GM10266 (cell line): ENCODE data around the gene JOSD2.

Source experiments
- DNase-seq: peaks from one replicate; pipeline ENCODE4 v3.0.0; 2012; ENCODE audit errors: extremely low spot score
- TF ChIP-seq, protein P1 (sequence below): IDR thresholded peaks from 2 replicates; pipeline ENCODE4 v1.5.1; 2012; ENCODE audit warnings: mild to moderate bottlenecking, low read depth; ENCODE audit not compliant: control insufficient read depth, insufficient read depth; ENCODE audit errors: missing control alignments

JOSD2 gene

DNA sequence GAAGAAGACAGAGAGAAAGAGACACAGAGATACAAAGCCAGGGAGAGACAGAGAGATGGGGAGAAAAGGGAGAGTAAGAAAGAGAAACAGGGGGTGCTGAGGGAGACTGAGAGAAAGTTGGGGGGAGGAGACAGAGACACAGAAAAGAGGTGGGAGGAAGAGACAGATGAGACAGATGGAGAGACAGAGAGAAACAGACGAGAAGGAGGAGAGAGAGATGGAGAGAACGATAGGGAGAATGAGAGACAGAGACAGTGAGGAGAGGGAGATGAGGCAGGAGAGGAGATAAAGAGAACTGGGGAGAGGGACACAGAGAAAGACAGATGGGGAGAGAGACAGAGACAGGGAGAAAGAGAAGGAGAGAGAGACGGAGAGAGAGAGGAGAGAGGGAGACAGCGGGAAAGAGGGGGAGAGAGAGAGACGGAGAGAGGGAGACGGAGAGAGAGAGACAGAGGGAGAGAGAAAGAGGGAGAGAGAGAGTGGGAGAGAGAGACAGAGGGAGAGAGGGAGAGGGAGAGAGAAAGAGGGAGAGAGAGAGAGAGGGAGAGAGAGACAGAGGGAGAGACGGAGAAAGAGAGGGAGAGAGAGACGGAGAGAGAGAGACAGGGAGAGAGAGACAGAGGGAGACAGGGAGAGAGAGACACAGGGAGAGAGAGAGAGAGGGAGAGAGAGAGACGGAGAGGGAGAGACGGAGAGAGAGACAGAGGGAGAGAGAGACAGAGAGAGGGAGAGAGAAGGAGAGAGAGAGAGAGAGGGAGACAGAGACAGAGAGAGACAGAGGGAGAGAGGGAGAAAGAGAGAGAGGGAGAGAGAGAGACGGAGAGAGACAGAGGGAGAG lies 12.6 kb downstream of the JOSD2 start:
- TF ChIP-seq, protein P1, sequence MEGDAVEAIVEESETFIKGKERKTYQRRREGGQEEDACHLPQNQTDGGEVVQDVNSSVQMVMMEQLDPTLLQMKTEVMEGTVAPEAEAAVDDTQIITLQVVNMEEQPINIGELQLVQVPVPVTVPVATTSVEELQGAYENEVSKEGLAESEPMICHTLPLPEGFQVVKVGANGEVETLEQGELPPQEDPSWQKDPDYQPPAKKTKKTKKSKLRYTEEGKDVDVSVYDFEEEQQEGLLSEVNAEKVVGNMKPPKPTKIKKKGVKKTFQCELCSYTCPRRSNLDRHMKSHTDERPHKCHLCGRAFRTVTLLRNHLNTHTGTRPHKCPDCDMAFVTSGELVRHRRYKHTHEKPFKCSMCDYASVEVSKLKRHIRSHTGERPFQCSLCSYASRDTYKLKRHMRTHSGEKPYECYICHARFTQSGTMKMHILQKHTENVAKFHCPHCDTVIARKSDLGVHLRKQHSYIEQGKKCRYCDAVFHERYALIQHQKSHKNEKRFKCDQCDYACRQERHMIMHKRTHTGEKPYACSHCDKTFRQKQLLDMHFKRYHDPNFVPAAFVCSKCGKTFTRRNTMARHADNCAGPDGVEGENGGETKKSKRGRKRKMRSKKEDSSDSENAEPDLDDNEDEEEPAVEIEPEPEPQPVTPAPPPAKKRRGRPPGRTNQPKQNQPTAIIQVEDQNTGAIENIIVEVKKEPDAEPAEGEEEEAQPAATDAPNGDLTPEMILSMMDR = no peak
- no peak for DNase-seq

- DNase-seq = no peak
- TF ChIP-seq, protein P1 = no peak
These were observed 14.0 kb downstream of the JOSD2 start for GRCh38 chr19:50497022-50497405.

DNA sequence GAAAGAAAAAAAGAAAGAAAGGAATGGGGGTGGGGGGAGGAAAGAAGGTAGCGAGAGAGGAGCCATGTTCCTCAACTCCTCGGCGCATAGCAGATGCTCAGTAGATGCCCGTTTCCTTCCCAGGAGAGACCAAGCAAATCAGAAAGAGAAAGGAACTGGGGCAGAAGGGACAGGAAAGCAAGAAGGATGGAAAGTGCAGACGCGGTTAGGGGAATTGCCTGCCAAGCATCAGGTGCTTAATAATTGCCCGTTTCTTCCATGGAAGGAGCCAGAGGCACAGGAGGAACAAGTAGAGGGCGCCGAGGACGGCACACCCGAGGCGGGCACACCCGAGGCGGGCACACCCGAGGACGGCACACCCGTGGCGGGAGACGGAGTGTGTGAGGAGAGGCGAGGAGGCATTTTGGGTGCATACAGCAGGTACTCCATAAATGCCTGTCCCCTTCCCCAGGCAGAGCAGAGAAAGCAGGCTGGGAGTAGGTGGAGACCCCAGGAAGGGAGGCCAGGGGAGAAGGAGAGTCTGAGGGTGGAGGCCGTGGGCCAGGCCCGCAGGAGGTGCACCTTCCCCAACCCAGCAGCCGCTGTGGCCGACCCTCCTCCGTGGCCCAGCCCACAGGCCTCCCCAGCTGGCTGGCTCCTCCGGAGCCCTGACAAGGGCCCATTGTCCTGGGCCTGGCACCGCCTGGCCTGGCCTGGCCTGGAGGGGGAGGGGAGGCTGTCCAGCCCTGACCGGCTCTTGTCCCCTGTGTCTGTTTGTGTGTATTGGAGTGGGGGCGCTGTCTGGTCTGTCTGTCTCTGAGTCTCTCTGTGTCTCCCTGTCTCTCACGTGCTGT lies 14.6 kb downstream of the JOSD2 start:
- DNase-seq = no peak
- TF ChIP-seq, protein P1 = no peak

DNA sequence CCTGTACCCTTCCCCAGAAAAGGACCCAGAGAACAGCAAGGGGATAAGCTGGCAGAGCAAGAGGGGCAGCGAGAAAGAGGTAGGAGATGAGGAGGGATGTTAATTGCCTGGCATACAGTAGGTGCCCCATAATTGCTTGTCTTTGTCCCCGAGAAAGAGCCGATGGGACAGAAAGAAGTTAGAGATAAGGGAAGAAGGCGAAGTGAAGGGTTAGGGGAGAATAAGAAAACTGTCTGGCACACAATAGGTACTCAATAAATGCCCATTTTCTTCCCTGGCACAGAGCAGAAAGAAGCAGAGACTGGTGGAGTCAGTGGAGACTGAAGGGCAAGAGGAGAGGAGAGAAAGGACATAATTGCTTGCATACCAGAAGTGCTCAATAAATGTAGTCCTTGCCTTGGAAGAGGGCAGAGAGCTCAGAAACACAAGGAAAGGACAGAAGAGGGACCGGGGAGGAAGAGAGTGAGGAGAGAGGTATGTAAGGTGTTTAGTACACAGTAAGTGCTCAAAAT lies 15.9 kb downstream of the JOSD2 start:
- no peak for DNase-seq
- TF ChIP-seq, protein P1 = no peak

DNA sequence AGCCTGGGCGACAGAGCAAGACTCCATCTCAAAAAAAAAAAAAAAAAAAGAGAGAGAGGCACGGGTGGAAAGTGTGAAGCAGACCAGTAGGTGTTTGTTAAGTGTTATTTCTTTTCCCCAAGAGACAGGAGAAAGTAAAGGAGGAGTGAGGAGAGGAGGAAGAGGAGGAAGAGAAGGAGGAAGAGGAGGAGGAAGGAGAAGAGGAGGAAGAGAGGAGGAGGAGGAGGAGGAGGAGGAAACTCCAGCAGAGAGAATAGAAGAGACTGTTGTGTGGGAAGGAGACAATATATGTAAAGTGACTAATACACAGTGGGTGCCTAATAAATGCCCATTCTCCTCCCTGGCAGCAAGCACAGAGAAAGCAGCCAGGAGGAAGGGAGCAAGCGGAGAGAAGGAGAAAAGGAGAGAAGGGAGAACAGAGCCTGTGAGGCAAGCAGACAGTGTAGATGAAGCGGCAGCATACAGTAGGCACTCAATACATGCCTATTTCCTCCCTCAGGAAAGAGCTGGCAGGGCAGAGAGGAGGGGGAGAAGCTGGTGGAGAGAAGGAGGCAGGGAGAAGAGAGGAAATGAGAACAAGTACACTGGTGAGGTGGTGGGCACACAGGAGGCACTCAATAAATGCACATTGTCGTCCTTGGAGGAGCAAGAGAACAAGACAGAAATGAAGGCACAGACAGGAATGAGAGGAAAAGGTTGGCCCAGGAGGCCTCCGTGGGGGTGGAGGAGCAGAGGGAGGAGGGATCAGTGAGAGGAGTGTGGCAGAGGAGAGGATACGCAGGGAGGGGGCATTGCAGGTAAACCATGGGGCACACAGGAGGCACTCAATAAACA lies 16.6 kb downstream of the JOSD2 start:
- TF ChIP-seq, protein P1 = no peak
- DNase-seq = no peak

- no peak for DNase-seq
- TF ChIP-seq, protein P1 = no peak
These were observed 17.8 kb downstream of the JOSD2 start for GRCh38 chr19:50493171-50493570.
